ENCODE measurements around the gene MERTK.
"Not testable (repeated sequence)": the region's sequence is repeated elsewhere in the genome, so short reads cannot be mapped to it uniquely, and the experiment has no call there.

The MERTK gene

GRCh38 chr2:111905990-111906735, 7.8 kb downstream of the MERTK start:
- DNase-seq = peak in 18 of 42 donors; percentile 19 to 68 (median 49)
- intact Hi-C loops (cut with DNase I) = no loop called here

- intact Hi-C loops (cut with DNase I) = no loop called here
- DNase-seq = peak in 2 of 42 donors; percentile 10 to 12
Observed at GRCh38 chr2:111908578-111908977, 10.2 kb downstream of the MERTK start.

- intact Hi-C loops (cut with DNase I) = no loop called here
Observed at GRCh38 chr2:111909079-111909478, 10.7 kb downstream of the MERTK start.

GRCh38 chr2:111909997-111910396, 11.6 kb downstream of the MERTK start:
- DNase-seq; intact Hi-C loops (cut with DNase I): not testable (repeated sequence)

More at GRCh38 chr2:111909079-111909478, 10.7 kb downstream of the MERTK start:
- DNase-seq = peak in 2 of 42 donors; percentile 13

DNA sequence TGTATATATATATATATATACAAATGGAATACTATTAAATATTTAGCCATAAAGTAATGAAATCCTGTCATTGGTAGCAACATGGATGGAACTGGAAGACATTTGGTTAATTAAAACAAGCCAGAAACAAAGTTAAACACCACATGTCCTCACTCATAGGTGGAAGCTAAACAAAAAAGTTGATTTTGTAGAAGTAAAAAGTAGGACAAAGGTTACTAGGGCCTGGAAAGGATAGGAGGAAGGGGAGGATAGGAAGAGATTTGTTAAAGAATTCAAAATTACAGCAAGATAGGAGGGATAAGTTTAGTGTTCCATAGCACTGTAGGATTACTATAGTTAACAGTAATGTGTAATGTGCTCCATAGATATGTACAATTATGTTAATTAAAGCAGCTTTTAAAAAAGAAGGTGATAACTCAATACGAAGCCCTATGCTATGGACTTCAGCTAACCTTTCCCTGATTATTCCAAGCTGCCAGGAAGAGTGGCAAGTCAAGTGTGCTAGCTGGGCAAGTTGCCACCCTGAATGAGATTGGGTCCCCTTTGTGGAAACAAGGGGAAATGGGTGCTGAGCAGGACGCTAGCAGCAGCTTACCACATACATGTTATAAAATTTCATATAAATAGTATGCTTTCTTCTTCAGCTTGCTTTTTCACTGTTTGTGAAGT, 12.3 kb downstream of the MERTK start:
- intact Hi-C loops (cut with DNase I) = no loop called here
- peak in 2 of 42 donors; percentile 42 to 44 for DNase-seq

DNA sequence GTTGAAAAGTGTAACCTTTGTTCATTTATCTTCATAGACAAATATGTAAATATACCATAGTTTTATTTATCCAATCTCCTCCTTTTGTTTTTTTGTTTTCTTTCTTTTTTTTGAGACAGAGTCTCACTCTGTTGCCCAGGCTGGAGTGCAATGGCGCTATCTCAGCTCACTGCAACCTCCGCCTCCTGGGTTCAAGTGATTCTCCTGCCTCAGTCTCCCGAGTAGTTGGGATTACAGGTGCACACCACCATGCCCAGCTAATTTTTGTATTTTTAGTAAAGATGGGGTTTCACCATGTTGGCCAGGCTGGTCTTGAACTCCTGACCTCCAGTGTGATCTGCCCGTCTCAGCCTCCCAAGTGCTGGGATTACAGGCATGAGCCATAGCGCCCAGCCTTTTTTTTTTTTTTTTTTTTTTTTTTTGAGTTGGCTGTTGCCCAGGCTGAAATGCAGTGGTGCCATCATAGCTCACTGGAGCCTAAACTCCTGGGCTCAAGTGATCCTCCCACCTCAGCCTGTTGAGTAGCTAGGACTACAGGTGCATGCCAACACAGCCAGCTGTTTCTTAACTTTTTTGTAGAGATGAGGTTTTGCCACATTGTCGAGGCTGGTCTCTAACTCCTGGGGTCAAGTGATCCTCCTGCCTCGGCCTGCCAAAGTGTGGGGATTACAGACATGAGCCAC, 13.0 kb downstream of the MERTK start:
- peak in 1 of 42 donors; percentile 10 for DNase-seq
- intact Hi-C loops (cut with DNase I) = not testable (repeated sequence)

DNA sequence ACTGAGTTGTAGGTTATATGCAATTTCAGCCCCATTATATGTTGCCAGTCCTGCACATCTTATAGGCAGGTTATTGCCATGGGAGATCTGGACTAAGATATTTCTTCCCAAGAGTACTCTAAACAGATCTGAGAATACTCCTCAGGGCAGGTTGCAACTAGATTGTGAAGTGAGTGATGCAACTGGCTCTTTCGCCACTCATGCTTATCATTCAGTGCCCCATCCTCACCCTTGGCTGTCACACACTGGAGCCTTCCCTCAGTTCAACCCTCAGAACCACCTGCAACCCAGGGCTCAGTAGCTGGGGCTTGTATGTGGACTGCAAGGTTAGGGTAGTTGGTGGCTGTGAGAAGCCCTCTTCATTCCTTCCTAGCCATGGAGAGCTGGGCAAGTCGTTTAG, 14.1 kb downstream of the MERTK start:
- intact Hi-C loops (cut with DNase I) = no loop called here
- DNase-seq = peak in 2 of 42 donors; percentile 7 to 33

- intact Hi-C loops (cut with DNase I) = no loop called here
- peak in 2 of 42 donors; percentile 3 to 9 for DNase-seq
Observed at GRCh38 chr2:111917106-111917505, 18.7 kb downstream of the MERTK start.

DNA sequence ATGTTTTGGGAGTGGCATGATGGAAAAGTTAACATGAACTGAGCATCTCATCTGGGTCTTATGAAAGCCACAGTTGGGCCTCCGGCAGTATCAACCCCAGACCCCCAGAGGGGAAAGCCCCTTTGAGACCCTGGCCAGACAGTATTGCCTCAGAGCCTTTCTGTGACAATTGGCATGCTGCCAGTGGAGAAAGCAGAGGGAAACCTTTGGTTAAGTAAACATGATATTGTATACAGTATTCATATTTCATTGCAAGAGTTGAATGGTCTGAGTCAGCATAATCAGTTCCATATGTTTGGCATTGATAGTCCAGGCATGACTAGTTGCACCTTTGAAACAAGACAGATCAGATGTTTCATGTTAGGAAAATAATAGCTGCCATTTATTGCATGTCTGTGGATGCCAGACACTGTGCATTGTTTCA, 20.0 kb downstream of the MERTK start:
- no peak for DNase-seq
- intact Hi-C loops (cut with DNase I) = no loop called here

DNA sequence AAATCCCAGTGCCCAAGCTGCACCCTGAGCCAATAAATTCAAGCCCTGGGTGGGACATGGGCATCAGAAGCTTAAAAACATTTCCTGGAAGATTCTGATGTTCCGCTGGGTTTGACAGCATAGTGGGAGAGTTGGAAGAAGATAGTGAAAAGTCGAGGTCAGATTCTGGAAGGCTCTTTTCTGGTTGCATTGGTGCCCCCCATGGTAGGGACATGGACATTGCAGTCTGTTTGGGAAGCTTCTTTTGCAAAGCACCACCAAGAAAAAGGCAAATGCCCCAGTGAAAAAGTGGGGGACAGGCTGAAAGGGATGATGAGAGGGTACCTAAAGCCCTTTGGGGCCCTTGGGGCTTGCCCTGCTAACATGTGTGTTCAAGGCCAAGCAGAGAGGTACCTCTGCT, 21.0 kb downstream of the MERTK start:
- intact Hi-C loops (cut with DNase I) = no loop called here
- peak in 2 of 42 donors; percentile 13 to 16 for DNase-seq

- intact Hi-C loops (cut with DNase I) = no loop called here
- peak in 41 of 42 donors; percentile 26 to 83 (median 60) for DNase-seq
Observed at GRCh38 chr2:111919794-111920608, 21.6 kb downstream of the MERTK start.

GRCh38 chr2:111923276-111923804, 24.9 kb downstream of the MERTK start:
- intact Hi-C loops (cut with DNase I) = no loop called here
- DNase-seq = peak in 2 of 42 donors; percentile 18 to 40

DNA sequence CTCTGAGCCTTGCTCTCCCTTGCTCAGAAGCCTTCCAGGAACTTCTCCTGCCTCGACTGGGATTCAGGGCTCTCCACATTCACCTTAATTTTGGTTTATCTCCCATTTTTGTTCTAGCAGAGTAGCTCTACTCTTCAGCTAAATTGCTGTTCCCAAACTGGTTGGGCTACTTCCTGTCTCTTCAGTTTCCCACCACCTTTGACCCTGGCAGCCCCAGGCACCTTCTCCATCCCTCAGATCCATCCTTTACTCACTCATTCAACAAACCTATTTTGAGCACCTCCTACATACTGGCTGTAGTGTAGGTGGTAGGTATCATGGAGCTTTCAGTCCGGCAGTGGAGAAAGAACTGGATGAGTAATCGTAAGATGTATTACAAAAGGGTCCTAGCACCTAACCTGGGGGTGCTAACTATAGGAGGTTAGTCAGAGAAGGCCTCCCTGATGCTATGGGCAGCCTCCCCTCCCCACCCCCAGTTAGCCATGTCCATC, 26.3 kb downstream of the MERTK start:
- intact Hi-C loops (cut with DNase I) = no loop called here
- DNase-seq = peak in 1 of 42 donors; percentile 3

DNA sequence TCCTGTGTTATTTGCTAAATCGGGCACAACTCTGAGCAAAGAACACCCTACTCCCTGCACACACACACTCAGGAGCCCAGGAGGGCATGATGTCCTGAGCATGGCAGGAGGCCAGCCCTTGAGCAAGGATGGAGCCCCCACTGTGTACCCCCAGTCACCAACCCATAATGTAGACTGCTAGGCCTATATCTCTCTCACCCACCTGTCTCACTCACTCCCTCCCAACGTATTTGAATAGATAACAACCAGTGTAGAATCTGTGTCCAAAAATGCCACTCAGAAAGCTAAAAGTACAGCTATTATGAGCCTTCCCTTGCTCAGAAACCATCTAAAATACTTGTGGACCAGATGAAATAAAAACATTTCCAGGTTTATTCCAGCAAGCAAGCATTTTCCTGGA, 29.3 kb downstream of the MERTK start:
- intact Hi-C loops (cut with DNase I) = no loop called here
- DNase-seq = peak in 2 of 42 donors; percentile 22 to 34

- peak in 1 of 42 donors; percentile 30 for DNase-seq
- intact Hi-C loops (cut with DNase I) = no loop called here
Observed at GRCh38 chr2:111930409-111930808, 32.0 kb downstream of the MERTK start.

DNA sequence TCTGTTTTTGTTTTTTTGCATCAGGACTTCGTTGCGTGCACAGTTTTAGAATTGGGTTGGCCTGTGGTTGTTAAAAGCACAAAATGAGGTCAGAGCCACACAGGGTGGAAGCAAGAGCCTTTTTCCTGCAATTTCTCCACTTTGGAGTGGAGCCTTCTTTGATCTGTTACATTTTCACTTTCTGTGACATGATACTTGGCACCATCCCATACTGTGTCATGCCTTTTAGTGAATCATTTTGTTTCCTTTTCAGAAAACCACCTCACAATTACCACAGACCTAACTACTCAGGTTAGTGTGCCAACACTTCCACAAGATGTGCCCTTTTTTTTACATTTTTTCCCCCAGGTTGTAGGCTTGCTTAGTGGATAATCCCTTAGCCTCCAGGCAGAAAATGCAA, 32.5 kb downstream of the MERTK start:
- DNase-seq = peak in 3 of 42 donors; percentile 13 to 56 (median 41)

GRCh38 chr2:111932841-111933291, 34.5 kb downstream of the MERTK start:
- DNase-seq = no peak
- intact Hi-C loops (cut with DNase I) = no loop called here

More for the DNA sequence above, 32.5 kb downstream of the MERTK start:
- intact Hi-C loops (cut with DNase I) = no loop called here

DNA sequence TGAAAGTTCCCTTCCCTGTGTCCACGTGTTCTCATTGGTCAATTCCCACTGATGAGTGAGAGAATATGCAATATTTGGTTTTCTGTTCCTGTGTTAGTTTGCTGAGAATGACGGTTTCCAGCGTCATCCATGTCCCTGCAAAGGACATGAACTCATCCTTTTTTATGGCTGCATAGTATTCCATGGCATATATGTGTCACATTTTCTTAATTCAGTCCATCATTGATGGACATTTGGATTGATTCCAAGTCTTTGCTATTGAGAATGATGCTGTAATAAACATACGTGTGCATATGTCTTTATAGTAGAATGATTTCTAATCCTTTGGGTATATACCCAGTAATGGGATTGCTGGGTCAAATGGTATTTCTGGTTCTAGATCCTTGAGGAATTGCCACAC, 35.5 kb downstream of the MERTK start:
- intact Hi-C loops (cut with DNase I); DNase-seq: not testable (repeated sequence)

Measured in head of caudate nucleus (tissue), 42 donors.